ENCODE data around the gene SLC5A3.

SLC5A3 gene

DNA sequence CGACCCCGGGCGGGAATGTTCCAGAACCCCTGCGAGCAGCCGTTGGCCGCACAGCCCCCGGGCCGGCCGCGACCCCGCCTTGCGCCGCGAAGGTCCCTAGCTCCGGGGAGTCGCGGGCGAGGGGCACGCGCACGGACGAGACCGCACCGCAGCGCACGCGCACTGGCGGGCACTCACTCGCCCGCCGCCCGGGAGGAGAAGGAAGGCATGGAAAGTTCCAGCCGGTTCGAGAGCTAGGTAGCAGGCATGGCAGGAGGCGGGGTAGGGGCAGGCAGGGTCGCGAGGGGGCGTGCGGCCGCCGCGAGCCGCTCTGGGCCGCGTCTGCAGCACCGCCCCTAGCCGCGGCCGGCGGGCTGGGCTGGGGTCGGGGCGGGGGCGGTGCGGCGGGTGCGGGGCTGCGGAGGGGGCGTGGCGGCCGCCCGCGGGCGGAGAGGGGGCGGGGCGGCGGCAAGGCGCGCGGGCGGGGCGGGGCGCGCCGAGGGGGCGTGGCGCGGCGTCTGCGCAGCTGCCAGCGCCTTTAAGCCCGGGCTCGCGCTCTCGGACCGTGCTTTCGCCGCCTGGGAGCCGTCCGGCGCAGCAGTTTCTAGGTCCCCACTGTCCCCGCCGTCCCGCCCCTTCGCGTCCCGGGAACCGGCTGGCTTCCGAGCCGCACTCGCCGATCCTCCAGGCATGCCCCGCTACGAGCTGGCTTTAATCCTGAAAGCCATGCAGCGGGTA, at the start of gene SLC5A3, which contains the start of gene MRPS6:
TSS of gene SLC5A3 (plus strand) at position 547 of the 717 bp plus-strand sequence. CDS start 21,621 bp downstream, outside the sequence.
TSS of gene MRPS6 (plus strand) at position 547 of the 717 bp plus-strand sequence. CDS start at position 670, 123 bp downstream.
- TF ChIP-seq PPARA (CRISPR knock-in tag; IDR thresholded peaks at IDR 0.05; ENCODE audit: borderline replicate concordance) = no peak
- TF ChIP-seq ISL1 (CRISPR knock-in tag; IDR thresholded peaks at IDR 0.05) = no peak
- TF ChIP-seq TOX (CRISPR knock-in tag; IDR thresholded peaks at IDR 0.05; ENCODE audit: borderline replicate concordance) = no peak
- TF ChIP-seq RARB (CRISPR knock-in tag; IDR thresholded peaks at IDR 0.05) = no peak
- no peak for TF ChIP-seq SNAI2 (CRISPR knock-in tag; IDR thresholded peaks at IDR 0.05)
- ATAC-seq = peak; percentile 83

DNA sequence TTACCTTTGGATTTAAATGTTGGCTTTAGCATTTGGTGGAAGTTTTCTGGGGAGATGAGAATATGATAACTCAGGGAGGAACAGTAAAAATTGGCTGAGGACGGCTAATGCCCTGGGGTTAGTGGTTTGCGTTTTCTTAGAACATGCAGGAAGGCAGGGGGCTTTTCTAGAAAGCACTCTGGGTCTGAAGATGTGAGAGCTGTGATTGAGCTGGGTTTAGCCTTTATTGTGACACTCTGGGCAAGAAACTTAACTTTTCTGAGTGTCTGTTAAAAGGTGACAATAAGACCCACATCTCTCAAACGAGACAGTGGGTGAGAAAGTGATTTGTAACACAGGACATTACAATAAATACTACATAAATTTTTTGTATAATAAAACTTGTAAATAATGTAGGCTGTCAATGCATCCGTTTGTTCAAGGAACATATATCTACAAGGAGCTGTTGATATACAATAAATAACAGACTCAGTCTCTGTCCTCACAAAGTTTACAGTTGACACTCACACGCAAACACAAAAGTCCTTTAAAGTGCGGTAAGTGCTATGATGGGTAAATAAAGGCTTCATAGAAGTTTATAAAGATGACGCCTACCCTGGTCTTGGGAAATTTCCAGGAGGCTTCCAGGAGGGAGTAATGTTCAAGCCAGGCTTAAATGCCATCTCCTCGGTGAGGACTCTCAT, 49.5 kb upstream of the SLC5A3 start:
- TF ChIP-seq, protein P1, sequence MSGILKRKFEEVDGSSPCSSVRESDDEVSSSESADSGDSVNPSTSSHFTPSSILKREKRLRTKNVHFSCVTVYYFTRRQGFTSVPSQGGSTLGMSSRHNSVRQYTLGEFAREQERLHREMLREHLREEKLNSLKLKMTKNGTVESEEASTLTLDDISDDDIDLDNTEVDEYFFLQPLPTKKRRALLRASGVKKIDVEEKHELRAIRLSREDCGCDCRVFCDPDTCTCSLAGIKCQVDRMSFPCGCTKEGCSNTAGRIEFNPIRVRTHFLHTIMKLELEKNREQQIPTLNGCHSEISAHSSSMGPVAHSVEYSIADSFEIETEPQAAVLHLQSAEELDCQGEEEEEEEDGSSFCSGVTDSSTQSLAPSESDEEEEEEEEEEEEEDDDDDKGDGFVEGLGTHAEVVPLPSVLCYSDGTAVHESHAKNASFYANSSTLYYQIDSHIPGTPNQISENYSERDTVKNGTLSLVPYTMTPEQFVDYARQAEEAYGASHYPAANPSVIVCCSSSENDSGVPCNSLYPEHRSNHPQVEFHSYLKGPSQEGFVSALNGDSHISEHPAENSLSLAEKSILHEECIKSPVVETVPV (CRISPR knock-in tag; IDR thresholded peaks at IDR 0.05) = no peak
- TF ChIP-seq ISL1 (CRISPR knock-in tag; IDR thresholded peaks at IDR 0.05) = no peak
- TF ChIP-seq PPARA (CRISPR knock-in tag; IDR thresholded peaks at IDR 0.05; ENCODE audit: borderline replicate concordance) = no peak
- TF ChIP-seq ZNF70 (CRISPR knock-in tag; IDR thresholded peaks at IDR 0.05) = no peak
- TF ChIP-seq CSDC2 (CRISPR knock-in tag; IDR thresholded peaks at IDR 0.05) = no peak
- TF ChIP-seq, protein P2, sequence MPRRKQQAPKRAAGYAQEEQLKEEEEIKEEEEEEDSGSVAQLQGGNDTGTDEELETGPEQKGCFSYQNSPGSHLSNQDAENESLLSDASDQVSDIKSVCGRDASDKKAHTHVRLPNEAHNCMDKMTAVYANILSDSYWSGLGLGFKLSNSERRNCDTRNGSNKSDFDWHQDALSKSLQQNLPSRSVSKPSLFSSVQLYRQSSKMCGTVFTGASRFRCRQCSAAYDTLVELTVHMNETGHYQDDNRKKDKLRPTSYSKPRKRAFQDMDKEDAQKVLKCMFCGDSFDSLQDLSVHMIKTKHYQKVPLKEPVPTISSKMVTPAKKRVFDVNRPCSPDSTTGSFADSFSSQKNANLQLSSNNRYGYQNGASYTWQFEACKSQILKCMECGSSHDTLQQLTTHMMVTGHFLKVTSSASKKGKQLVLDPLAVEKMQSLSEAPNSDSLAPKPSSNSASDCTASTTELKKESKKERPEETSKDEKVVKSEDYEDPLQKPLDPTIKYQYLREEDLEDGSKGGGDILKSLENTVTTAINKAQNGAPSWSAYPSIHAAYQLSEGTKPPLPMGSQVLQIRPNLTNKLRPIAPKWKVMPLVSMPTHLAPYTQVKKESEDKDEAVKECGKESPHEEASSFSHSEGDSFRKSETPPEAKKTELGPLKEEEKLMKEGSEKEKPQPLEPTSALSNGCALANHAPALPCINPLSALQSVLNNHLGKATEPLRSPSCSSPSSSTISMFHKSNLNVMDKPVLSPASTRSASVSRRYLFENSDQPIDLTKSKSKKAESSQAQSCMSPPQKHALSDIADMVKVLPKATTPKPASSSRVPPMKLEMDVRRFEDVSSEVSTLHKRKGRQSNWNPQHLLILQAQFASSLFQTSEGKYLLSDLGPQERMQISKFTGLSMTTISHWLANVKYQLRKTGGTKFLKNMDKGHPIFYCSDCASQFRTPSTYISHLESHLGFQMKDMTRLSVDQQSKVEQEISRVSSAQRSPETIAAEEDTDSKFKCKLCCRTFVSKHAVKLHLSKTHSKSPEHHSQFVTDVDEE (CRISPR knock-in tag; IDR thresholded peaks at IDR 0.05) = no peak
- no peak for TF ChIP-seq RARB (CRISPR knock-in tag; IDR thresholded peaks at IDR 0.05)
- TF ChIP-seq GLIS3 (CRISPR knock-in tag; IDR thresholded peaks at IDR 0.05) = no peak
- no peak for TF ChIP-seq ZFP3 (CRISPR knock-in tag; IDR thresholded peaks at IDR 0.05)
- TF ChIP-seq, protein P3, sequence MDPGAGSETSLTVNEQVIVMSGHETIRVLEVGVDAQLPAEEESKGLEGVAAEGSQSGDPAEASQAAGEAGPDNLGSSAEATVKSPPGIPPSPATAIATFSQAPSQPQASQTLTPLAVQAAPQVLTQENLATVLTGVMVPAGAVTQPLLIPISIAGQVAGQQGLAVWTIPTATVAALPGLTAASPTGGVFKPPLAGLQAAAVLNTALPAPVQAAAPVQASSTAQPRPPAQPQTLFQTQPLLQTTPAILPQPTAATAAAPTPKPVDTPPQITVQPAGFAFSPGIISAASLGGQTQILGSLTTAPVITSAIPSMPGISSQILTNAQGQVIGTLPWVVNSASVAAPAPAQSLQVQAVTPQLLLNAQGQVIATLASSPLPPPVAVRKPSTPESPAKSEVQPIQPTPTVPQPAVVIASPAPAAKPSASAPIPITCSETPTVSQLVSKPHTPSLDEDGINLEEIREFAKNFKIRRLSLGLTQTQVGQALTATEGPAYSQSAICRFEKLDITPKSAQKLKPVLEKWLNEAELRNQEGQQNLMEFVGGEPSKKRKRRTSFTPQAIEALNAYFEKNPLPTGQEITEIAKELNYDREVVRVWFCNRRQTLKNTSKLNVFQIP (CRISPR knock-in tag; IDR thresholded peaks at IDR 0.05; ENCODE audit: borderline replicate concordance, low read depth) = no peak
- no peak for TF ChIP-seq ZNF8 (CRISPR knock-in tag; IDR thresholded peaks at IDR 0.05)
- TF ChIP-seq TOX (CRISPR knock-in tag; IDR thresholded peaks at IDR 0.05; ENCODE audit: borderline replicate concordance) = no peak
- no peak for TF ChIP-seq TCF4 (CRISPR knock-in tag; IDR thresholded peaks at IDR 0.05; ENCODE audit: borderline replicate concordance)
- TF ChIP-seq, protein P4, sequence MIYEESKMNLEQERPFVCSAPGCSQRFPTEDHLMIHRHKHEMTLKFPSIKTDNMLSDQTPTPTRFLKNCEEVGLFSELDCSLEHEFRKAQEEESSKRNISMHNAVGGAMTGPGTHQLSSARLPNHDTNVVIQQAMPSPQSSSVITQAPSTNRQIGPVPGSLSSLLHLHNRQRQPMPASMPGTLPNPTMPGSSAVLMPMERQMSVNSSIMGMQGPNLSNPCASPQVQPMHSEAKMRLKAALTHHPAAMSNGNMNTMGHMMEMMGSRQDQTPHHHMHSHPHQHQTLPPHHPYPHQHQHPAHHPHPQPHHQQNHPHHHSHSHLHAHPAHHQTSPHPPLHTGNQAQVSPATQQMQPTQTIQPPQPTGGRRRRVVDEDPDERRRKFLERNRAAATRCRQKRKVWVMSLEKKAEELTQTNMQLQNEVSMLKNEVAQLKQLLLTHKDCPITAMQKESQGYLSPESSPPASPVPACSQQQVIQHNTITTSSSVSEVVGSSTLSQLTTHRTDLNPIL (CRISPR knock-in tag; IDR thresholded peaks at IDR 0.05; ENCODE audit: low read depth) = no peak
- ATAC-seq = no peak

DNA sequence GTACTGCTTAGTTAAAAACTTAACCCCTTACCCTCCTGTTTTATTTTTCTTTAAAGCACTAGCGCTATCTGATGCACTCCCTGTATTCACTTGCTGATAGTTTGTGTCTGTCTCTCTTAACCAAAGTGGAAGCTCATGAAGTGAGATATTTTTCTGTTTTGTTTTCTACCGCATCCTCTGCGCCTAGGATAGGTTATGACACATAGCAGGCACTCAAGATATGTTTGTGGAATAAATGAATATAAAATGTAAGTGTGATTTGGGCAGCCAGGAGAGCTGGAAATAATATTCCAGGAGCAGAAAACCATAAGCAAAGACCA, 49.0 kb upstream of the SLC5A3 start:
- no peak for TF ChIP-seq ZNF565 (CRISPR knock-in tag; conservative IDR thresholded peaks at IDR 0.05; ENCODE audit: low read depth)
- no peak for TF ChIP-seq ZC3H10 (CRISPR knock-in tag; IDR thresholded peaks at IDR 0.05)
- TF ChIP-seq, protein P2 (CRISPR knock-in tag; IDR thresholded peaks at IDR 0.05) = no peak
- no peak for TF ChIP-seq ESRRG (CRISPR knock-in tag; IDR thresholded peaks at IDR 0.05)
- TF ChIP-seq ARNTL (CRISPR knock-in tag; IDR thresholded peaks at IDR 0.05; ENCODE audit: borderline replicate concordance, low read depth) = no peak
- TF ChIP-seq TOX (CRISPR knock-in tag; IDR thresholded peaks at IDR 0.05; ENCODE audit: borderline replicate concordance) = no peak
- TF ChIP-seq ZNF70 (CRISPR knock-in tag; IDR thresholded peaks at IDR 0.05) = no peak
- no peak for ATAC-seq
